NK-92 (cell line): Measurements from ENCODE around the gene RAP1A.

ENCODE experiments used
- DNase-seq: peaks from one replicate; lab custom pipeline; 2025; ENCODE audit not compliant: unreplicated experiment; lab: John Stamatoyannopoulos, UW

Gene RAP1A

GRCh38 chr1:111619635-111620440 is at the start of gene RAP1A:
Gene RAP1A, plus strand, starts transcription at chr1:111619789. Its CDS starts 71,572 bp downstream, at chr1:111691361.
- DNase-seq = peak; percentile 47

GRCh38 chr1:111569913-111570312 is 49.7 kb upstream of the RAP1A start:
- no peak for DNase-seq

- DNase-seq = no peak
Observed at GRCh38 chr1:111570781-111571181, 48.8 kb upstream of the RAP1A start.

- DNase-seq = no peak
Observed at GRCh38 chr1:111571239-111571638, 48.4 kb upstream of the RAP1A start.

- no peak for DNase-seq
Observed at GRCh38 chr1:111571987-111572386, 47.6 kb upstream of the RAP1A start.

GRCh38 chr1:111576547-111576946 is 43.0 kb upstream of the RAP1A start:
- no peak for DNase-seq

- no peak for DNase-seq
Observed at GRCh38 chr1:111577814-111578213, 41.8 kb upstream of the RAP1A start.

GRCh38 chr1:111581166-111581565 is 38.4 kb upstream of the RAP1A start:
- no peak for DNase-seq

GRCh38 chr1:111582016-111582415 is 37.6 kb upstream of the RAP1A start:
- no peak for DNase-seq

GRCh38 chr1:111582644-111583618 is 36.7 kb upstream of the RAP1A start:
- no peak for DNase-seq

- no peak for DNase-seq
Observed at GRCh38 chr1:111585447-111586086, 34.0 kb upstream of the RAP1A start.

- no peak for DNase-seq
Observed at GRCh38 chr1:111586112-111586511, 33.5 kb upstream of the RAP1A start.

GRCh38 chr1:111587509-111588174 is 31.9 kb upstream of the RAP1A start:
- DNase-seq = no peak

GRCh38 chr1:111591937-111592336 is 27.7 kb upstream of the RAP1A start:
- DNase-seq = no peak

GRCh38 chr1:111592389-111593361 is 26.9 kb upstream of the RAP1A start:
- DNase-seq = no peak

- no peak for DNase-seq
Observed at GRCh38 chr1:111593403-111594305, 25.9 kb upstream of the RAP1A start.

- DNase-seq = no peak
Observed at GRCh38 chr1:111594306-111594693, 25.3 kb upstream of the RAP1A start.

- no peak for DNase-seq
Observed at GRCh38 chr1:111595807-111596206, 23.8 kb upstream of the RAP1A start.

- DNase-seq = no peak
Observed at GRCh38 chr1:111596499-111596898, 23.1 kb upstream of the RAP1A start.
